K562 (cell line): ENCODE results near the gene ARHGAP10. TPM values are rescaled to one million over a fixed set of nuclear protein-coding genes. Genes with fewer than 3 reads are reported as not detected.

ENCODE experiments used
- ATAC-seq: fragments of 200-7000 bp; cut with Tn5 transposase; 3 replicates; pipeline ENCODE4 v1.9.1; 2020; ENCODE audit warnings: moderate library complexity
- BruUV-seq: library from RNA; stranded (reverse); fragments of 400-500 nt; replicated peaks from 2 replicates; lab custom pipeline; 2021; lab: Mats Ljungman, UMichigan
- CTCF ChIA-PET: fragments of 300-600 bp; formaldehyde crosslinking; extraction: SDS; loops from one replicate; lab custom pipeline; 2021; ENCODE audit warnings: low intra/inter-chr PET ratio; lab: Yijun Ruan, JAX
- POLR2A ChIA-PET: fragments of 300-600, 350-650 bp; sonication (Branson Sonifier 250); formaldehyde crosslinking; extraction: SDS; loops from one replicate; lab custom pipeline; 2021; ENCODE audit warnings: antibody characterized with exemption, inconsistent platforms; lab: Yijun Ruan, JAX
- DNase-seq, 4 experiments: peaks; one replicate each; pipeline versions ENCODE4 v3.0.0 to v3.0.0-alpha.2; 2011 to 2018; ENCODE audit warnings: low spot score in 3 of 4, mixed read lengths in 3 of 4; ENCODE audit errors: extremely low read depth in 1 of 4
- FAIRE-seq: peaks from 2 replicates; lab custom pipeline; 2011; peaks lifted over from hg19 to GRCh38; lab: Jason Lieb, UNC
- H2AFZ ChIP-seq: 2 replicates; pipeline ENCODE4 v1.6.0; 2011; ENCODE audit warnings: low read depth, low read length, control low read depth, inconsistent platforms
- H3K27ac ChIP-seq: fragments of 200-600 bp; 3 replicates; pipeline ENCODE4 v1.8.0; 2011; ENCODE audit warnings: low read depth, mild to moderate bottlenecking, control low read depth, inconsistent platforms, low read length, moderate library complexity, mixed read lengths; ENCODE audit errors: extremely low read depth
- H3K27me3 ChIP-seq, 2 experiments: fragments of 300-600 bp in 1 of 2; 2 replicates in 1 of 2; 3 replicates in 1 of 2; pipeline versions ENCODE4 v1.6.0 to v1.8.0; 2011; ENCODE audit warnings: inconsistent platforms in 2 of 2, low read length in 2 of 2, mild to moderate bottlenecking in 1 of 2, mixed read lengths in 1 of 2, moderate library complexity in 1 of 2; ENCODE audit not compliant: control insufficient read depth in 2 of 2, insufficient read depth in 2 of 2
- H3K36me3 ChIP-seq: fragments of 300-600 bp; 3 replicates; pipeline ENCODE4 v1.8.0; 2011; ENCODE audit warnings: mild to moderate bottlenecking, low read length, inconsistent platforms; ENCODE audit not compliant: control insufficient read depth, insufficient read depth
- H3K4me1 ChIP-seq, 2 experiments: fragments of 200-600 bp in 1 of 2; replicated peaks in 1 of 2; 2 replicates in 1 of 2; 3 replicates in 1 of 2; pipeline versions ENCODE4 v1.5.1 to v1.8.0; 2011; ENCODE audit warnings: inconsistent platforms in 2 of 2, low read length in 2 of 2, mild to moderate bottlenecking in 1 of 2, mixed read lengths in 1 of 2, moderate library complexity in 1 of 2; ENCODE audit not compliant: control insufficient read depth in 2 of 2, insufficient read depth in 2 of 2
- H3K4me2 ChIP-seq: 2 replicates; pipeline ENCODE4 v1.6.1; 2011; ENCODE audit warnings: low read length, control low read depth, inconsistent platforms, mixed read lengths; ENCODE audit not compliant: insufficient read depth
- H3K4me3 ChIP-seq: fragments of 200-600 bp; sonication (generic), shearing (Covaris generic); 2 replicates; pipeline ENCODE4 v1.5.1; 2016; ENCODE audit warnings: control low read depth, inconsistent platforms
- H3K79me2 ChIP-seq: fragments of 200-600 bp; 3 replicates; pipeline ENCODE4 v1.8.0; 2011; ENCODE audit warnings: low read length, inconsistent platforms; ENCODE audit not compliant: control insufficient read depth, insufficient read depth
- H3K9ac ChIP-seq, 2 experiments: 2 replicates each; pipeline versions ENCODE4 v1.6.0 to v1.6.1; 2011; ENCODE audit warnings: low read depth in 2 of 2, low read length in 2 of 2, control low read depth in 1 of 2, inconsistent platforms in 1 of 2, mild to moderate bottlenecking in 1 of 2, mixed read lengths in 1 of 2; ENCODE audit not compliant: insufficient read depth in 1 of 2
- H3K9me1 ChIP-seq: one replicate; pipeline ENCODE4 v1.6.0; 2011; ENCODE audit warnings: inconsistent platforms, mild to moderate bottlenecking, low read length, moderate library complexity; ENCODE audit not compliant: control insufficient read depth, insufficient read depth
- H3K9me3 ChIP-seq: replicated peaks from 2 replicates; pipeline ENCODE4 v1.5.1; 2011; ENCODE audit warnings: low read depth, low read length, inconsistent platforms; ENCODE audit not compliant: control insufficient read depth, insufficient read depth
- H4K20me1 ChIP-seq: replicated peaks from 2 replicates; pipeline ENCODE4 v1.6.1; 2011; ENCODE audit warnings: low read length, inconsistent platforms, mixed read lengths; ENCODE audit not compliant: control insufficient read depth, insufficient read depth
- C11orf30 ChIP-seq: fragments of 450-650 bp; IDR thresholded peaks from 2 replicates; pipeline ENCODE4 v1.6.1; 2016; ENCODE audit warnings: low read depth, mild to moderate bottlenecking
- CBFA2T2 ChIP-seq: fragments of 450-650 bp; conservative IDR thresholded peaks from 2 replicates; pipeline ENCODE4 v1.6.1; 2017; ENCODE audit warnings: mild to moderate bottlenecking
- ERF ChIP-seq: fragments of 450-650 bp; formaldehyde crosslinking; IDR thresholded peaks from 2 replicates; pipeline ENCODE4 v1.4.0; 2020; ENCODE audit warnings: mild to moderate bottlenecking, mixed read lengths
- JUNB ChIP-seq: fragments of 450-650 bp; formaldehyde crosslinking; conservative IDR thresholded peaks from 2 replicates; pipeline ENCODE4 v1.4.0; 2020; ENCODE audit warnings: mild to moderate bottlenecking
- KHSRP ChIP-seq: fragments of 450-650 bp; IDR thresholded peaks from 2 replicates; pipeline ENCODE4 v1.6.1; 2017
- L3MBTL2 ChIP-seq: fragments of 450-650 bp; IDR thresholded peaks from 2 replicates; pipeline ENCODE4 v1.6.1; 2016; ENCODE audit warnings: mild to moderate bottlenecking, moderate library complexity
- PML ChIP-seq: IDR thresholded peaks from 2 replicates; pipeline ENCODE4 v1.6.1; 2012; ENCODE audit warnings: low read length, inconsistent platforms
- TEAD4 ChIP-seq, 2 experiments: sonication (generic) in 1 of 2; formaldehyde crosslinking in 1 of 2; IDR thresholded peaks; 2 replicates each; pipeline versions ENCODE4 v1.6.1 to v1.8.0; 2012 to 2022; ENCODE audit warnings: borderline replicate concordance in 1 of 2, inconsistent platforms in 1 of 2, low read length in 1 of 2, mild to moderate bottlenecking in 1 of 2, missing genetic modification reagents in 1 of 2
- ZKSCAN1 ChIP-seq: fragments of 150-350 bp; IDR thresholded peaks from 2 replicates; pipeline ENCODE4 v1.6.1; 2016; ENCODE audit warnings: low read depth, low read length
- ZMIZ1 ChIP-seq, 2 experiments: fragments of 150-350 bp in 1 of 2; IDR thresholded peaks; 2 replicates each; pipeline ENCODE4 v1.6.1; 2012 to 2016; ENCODE audit warnings: low read depth in 2 of 2, low read length in 2 of 2, mild to moderate bottlenecking in 1 of 2, moderate library complexity in 1 of 2
- WGBS: fragments of 100-300 bp; shearing (Covaris generic); methylation state at CpG from one replicate; pipeline ENCODE4 v1.1.6; 2016; ENCODE audit warnings: low coverage, mixed read lengths; ENCODE audit not compliant: insufficient coverage; ENCODE audit errors: missing lambda C conversion rate; 5-methylcytosine and 5-hydroxymethylcytosine counted together
- in situ Hi-C: fragments of 300-500 bp; cut with MboI; formaldehyde crosslinking; loops from 4 replicates; pipeline ENCODE4 v1.15.0; 2018; ENCODE audit warnings: inconsistent platforms, mixed read lengths
- intact Hi-C: fragments of 100-400 bp; cut with micrococcal nuclease; formaldehyde crosslinking; loops from 2 replicates; pipeline ENCODE4 v1.14.2; 2022
- polyA plus RNA-seq, 8 experiments: library from polyadenylated mRNA; depleted of rRNA in 4 of 8; stranded (reverse) in 5 of 8; unstranded in 3 of 8; fragments of >200 nt; fragmentation: Nextera tagmentation in 2 of 8; fragmentation: Illumina TruSeq in 1 of 8; extraction: Ambion mirVana in 2 of 8; extraction: Trizol in 1 of 8; gene quantifications; 2 replicates each; pipeline versions ENCODE4 v1.2.1 to v1.2.3, GENCODE V29; 2011 to 2014; ENCODE audit warnings: inconsistent platforms in 1 of 8, missing spikeins in 1 of 8
- total RNA-seq, 7 experiments: library from RNA; depleted of rRNA in 6 of 7; stranded (reverse); fragments of >200 nt in 6 of 7; fragmentation: Illumina TruSeq in 2 of 7; extraction: Trizol in 2 of 7; gene quantifications; 2 replicates each; pipeline versions ENCODE4 v1.2.1 to v1.2.3, GENCODE V29; 2011 to 2021; ENCODE audit warnings: low replicate concordance in 1 of 7
- TF ChIP-seq, protein P1 (sequence below): fragments of 450-650 bp; formaldehyde crosslinking; IDR thresholded peaks from 2 replicates; pipeline ENCODE4 v1.4.0; 2022; ENCODE audit warnings: missing genetic modification characterization
- TF ChIP-seq, protein P2 (sequence below): sonication (generic); formaldehyde crosslinking; IDR thresholded peaks from 2 replicates; pipeline ENCODE4 v1.8.1; 2023; ENCODE audit warnings: mild to moderate bottlenecking, missing genetic modification reagents
- TF ChIP-seq, protein P3 (sequence below): sonication (generic); formaldehyde crosslinking; IDR thresholded peaks from 2 replicates; pipeline ENCODE4 v1.8.0; 2023; ENCODE audit warnings: mild to moderate bottlenecking, missing genetic modification reagents

ARHGAP10 gene
- total and polyA plus RNA-seq, 9 of the 15 experiments (the other 6 are each of a cell fraction or from before 2014, with no cell fraction given) = 0.03 to 0.22 (median 0.06) TPM; not detected in 3

DNA sequence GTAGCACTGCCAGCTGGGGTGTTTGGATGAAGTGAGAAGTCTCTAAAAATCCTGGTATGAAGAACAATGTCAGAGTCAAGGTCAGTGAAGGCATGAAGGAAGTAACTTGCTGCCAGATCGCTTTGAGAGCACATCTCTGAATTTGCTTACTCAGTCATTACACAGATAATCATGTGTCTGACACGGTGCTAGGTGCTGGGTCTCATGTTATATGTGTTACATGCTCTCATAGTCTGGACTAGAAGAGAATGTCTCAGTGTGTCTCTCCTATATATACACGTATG is 337.9 kb downstream of the ARHGAP10 start:
- FAIRE-seq (no peak), DNase-seq (no peak), ATAC-seq (no peak)
- Histone ChIP-seq H3K9me3 (no peaks in the 10 kb centered on the region), H3K27ac (no peak overlapping the region), H3K4me1 (no peaks in the 10 kb centered on the region), H3K4me2 (no peak overlapping the region), H2AFZ (no peak overlapping the region), H3K9ac (no peak overlapping the region), H4K20me1 (no peaks in the 10 kb centered on the region), H3K27me3 (no peaks in the 10 kb centered on the region), H3K4me3 (no peak overlapping the region), H3K79me2 (no peaks in the 10 kb centered on the region), H3K36me3 (no peaks in the 10 kb centered on the region), H3K9me1 (no peaks in the 10 kb centered on the region)
- in situ Hi-C loops (no loop called here), intact Hi-C loops (no loop called here)
- WGBS = 0% methylated on average over 3 of the region's 3 CpGs
- POLR2A ChIA-PET = no interaction called here
- no TSS peak for BruUV-seq
- CTCF ChIA-PET = no interaction called here
- TF ChIP-seq ZKSCAN1 (no peak), ZMIZ1 (IDR thresholded peaks at IDR 0.05; ENCODE audit: low read depth in 2 of 2, low read length in 2 of 2) (no peak), C11orf30 (no peak), JUNB (no peak), TEAD4 (IDR thresholded peaks at IDR 0.05; ENCODE audit: low read length) (no peak), TEAD4 (CRISPR knock-in tag; IDR thresholded peaks at IDR 0.05; ENCODE audit: borderline replicate concordance) (no peak), PML (no peak), CBFA2T2 (no peak), KHSRP (no peak), ERF (CRISPR knock-in tag) (no peak), L3MBTL2 (no peak)
- TF ChIP-seq, protein P1, sequence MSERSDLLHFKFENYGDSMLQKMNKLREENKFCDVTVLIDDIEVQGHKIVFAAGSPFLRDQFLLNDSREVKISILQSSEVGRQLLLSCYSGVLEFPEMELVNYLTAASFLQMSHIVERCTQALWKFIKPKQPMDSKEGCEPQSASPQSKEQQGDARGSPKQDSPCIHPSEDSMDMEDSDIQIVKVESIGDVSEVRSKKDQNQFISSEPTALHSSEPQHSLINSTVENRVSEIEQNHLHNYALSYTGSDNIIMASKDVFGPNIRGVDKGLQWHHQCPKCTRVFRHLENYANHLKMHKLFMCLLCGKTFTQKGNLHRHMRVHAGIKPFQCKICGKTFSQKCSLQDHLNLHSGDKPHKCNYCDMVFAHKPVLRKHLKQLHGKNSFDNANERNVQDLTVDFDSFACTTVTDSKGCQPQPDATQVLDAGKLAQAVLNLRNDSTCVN (CRISPR knock-in tag) = no peak
- TF ChIP-seq, protein P2, sequence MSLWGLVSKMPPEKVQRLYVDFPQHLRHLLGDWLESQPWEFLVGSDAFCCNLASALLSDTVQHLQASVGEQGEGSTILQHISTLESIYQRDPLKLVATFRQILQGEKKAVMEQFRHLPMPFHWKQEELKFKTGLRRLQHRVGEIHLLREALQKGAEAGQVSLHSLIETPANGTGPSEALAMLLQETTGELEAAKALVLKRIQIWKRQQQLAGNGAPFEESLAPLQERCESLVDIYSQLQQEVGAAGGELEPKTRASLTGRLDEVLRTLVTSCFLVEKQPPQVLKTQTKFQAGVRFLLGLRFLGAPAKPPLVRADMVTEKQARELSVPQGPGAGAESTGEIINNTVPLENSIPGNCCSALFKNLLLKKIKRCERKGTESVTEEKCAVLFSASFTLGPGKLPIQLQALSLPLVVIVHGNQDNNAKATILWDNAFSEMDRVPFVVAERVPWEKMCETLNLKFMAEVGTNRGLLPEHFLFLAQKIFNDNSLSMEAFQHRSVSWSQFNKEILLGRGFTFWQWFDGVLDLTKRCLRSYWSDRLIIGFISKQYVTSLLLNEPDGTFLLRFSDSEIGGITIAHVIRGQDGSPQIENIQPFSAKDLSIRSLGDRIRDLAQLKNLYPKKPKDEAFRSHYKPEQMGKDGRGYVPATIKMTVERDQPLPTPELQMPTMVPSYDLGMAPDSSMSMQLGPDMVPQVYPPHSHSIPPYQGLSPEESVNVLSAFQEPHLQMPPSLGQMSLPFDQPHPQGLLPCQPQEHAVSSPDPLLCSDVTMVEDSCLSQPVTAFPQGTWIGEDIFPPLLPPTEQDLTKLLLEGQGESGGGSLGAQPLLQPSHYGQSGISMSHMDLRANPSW = no peak
- TF ChIP-seq, protein P3, sequence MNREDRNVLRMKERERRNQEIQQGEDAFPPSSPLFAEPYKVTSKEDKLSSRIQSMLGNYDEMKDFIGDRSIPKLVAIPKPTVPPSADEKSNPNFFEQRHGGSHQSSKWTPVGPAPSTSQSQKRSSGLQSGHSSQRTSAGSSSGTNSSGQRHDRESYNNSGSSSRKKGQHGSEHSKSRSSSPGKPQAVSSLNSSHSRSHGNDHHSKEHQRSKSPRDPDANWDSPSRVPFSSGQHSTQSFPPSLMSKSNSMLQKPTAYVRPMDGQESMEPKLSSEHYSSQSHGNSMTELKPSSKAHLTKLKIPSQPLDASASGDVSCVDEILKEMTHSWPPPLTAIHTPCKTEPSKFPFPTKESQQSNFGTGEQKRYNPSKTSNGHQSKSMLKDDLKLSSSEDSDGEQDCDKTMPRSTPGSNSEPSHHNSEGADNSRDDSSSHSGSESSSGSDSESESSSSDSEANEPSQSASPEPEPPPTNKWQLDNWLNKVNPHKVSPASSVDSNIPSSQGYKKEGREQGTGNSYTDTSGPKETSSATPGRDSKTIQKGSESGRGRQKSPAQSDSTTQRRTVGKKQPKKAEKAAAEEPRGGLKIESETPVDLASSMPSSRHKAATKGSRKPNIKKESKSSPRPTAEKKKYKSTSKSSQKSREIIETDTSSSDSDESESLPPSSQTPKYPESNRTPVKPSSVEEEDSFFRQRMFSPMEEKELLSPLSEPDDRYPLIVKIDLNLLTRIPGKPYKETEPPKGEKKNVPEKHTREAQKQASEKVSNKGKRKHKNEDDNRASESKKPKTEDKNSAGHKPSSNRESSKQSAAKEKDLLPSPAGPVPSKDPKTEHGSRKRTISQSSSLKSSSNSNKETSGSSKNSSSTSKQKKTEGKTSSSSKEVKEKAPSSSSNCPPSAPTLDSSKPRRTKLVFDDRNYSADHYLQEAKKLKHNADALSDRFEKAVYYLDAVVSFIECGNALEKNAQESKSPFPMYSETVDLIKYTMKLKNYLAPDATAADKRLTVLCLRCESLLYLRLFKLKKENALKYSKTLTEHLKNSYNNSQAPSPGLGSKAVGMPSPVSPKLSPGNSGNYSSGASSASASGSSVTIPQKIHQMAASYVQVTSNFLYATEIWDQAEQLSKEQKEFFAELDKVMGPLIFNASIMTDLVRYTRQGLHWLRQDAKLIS = no peak
